ENCODE measurements around the gene EML1. TPM values are rescaled to one million over a fixed set of nuclear protein-coding genes. Genes with fewer than 3 reads are reported as not detected.

Gene EML1
- total RNA-seq, 1 donor from 2014 or later = 57.2 TPM

DNA sequence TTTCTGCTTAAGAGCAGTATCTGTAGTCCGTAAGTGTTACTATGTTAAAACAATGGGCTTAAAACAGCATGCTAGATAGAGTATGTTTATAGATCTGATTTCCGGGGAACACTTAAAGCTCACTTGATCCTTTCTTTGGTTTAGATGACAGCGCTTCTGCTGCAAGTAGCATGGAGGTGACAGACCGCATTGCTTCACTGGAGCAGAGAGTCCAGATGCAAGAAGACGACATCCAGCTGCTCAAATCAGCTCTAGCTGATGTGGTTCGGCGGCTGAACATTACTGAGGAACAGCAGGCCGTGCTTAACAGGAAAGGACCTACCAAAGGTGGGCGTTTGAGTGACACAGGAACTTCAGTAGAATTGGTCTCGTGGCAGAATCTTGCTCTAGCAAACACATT is 57.5 kb downstream of the EML1 start:
- peaks cover 5% of the 10 kb centered on the region for H3K4me1 Mint-ChIP-seq
- H3K9me3 Mint-ChIP-seq = peaks cover 12% of the 10 kb centered on the region
- no peak overlapping the region for H3K4me3 Mint-ChIP-seq
- Histone ChIP-seq H3K4me2 (no peak overlapping the region), H3K9ac (no peak overlapping the region), H3K9me3 (ENCODE audit: low read depth) (peaks cover 17% of the 10 kb centered on the region), H4K20me1 (ENCODE audit: low read depth) (peaks cover 19% of the 10 kb centered on the region), H3K4me3 (no peak overlapping the region), H3K4me1 (peaks cover 5% of the 10 kb centered on the region), H3F3A (ENCODE audit: low read depth) (no peaks in the 10 kb centered on the region), H3K36me3 (peaks cover 4% of the 10 kb centered on the region), H3K27me3 (no peaks in the 10 kb centered on the region), H3K27ac (no peak overlapping the region), H3K79me2 (ENCODE audit: low read depth) (peaks cover 50% of the 10 kb centered on the region), H2AFZ (replicated peaks) (no peak overlapping the region)
- TF ChIP-seq EZH2 (IDR thresholded peaks at IDR 0.05) (no peak), EZH2phosphoT487 (IDR thresholded peaks at IDR 0.05) (no peak)
- TF ChIP-seq, protein P1, sequence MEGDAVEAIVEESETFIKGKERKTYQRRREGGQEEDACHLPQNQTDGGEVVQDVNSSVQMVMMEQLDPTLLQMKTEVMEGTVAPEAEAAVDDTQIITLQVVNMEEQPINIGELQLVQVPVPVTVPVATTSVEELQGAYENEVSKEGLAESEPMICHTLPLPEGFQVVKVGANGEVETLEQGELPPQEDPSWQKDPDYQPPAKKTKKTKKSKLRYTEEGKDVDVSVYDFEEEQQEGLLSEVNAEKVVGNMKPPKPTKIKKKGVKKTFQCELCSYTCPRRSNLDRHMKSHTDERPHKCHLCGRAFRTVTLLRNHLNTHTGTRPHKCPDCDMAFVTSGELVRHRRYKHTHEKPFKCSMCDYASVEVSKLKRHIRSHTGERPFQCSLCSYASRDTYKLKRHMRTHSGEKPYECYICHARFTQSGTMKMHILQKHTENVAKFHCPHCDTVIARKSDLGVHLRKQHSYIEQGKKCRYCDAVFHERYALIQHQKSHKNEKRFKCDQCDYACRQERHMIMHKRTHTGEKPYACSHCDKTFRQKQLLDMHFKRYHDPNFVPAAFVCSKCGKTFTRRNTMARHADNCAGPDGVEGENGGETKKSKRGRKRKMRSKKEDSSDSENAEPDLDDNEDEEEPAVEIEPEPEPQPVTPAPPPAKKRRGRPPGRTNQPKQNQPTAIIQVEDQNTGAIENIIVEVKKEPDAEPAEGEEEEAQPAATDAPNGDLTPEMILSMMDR (IDR thresholded peaks at IDR 0.05) = no peak
- no peak for DNase-seq (ENCODE audit: low spot score)
- H3K36me3 Mint-ChIP-seq = peaks cover 11% of the 10 kb centered on the region
- no peak overlapping the region for H3K27ac Mint-ChIP-seq
- no peaks in the 10 kb centered on the region for H3K27me3 Mint-ChIP-seq (ENCODE audit: insufficient read depth, low read depth)

DNA sequence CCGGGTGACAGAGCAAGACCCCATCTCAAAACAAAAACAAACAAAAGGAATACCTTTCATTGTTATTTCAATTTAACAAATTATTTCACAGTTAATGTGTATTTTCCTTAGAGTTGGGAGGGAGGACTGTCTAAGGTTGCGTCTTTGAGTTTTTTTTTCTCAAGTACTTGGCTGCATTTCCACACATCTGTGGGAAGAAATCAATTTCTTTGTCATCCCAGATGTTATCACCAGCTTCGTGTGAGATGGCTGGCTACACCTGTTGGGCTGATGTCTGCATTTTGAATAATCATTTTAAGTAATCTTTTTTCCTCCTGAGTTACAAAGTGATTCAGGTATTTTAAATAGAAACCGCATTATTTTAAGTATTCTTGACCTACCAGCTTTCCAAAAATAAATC is 59.4 kb downstream of the EML1 start:
- TF ChIP-seq, protein P1 (IDR thresholded peaks at IDR 0.05) = no peak
- TF ChIP-seq EZH2phosphoT487 (IDR thresholded peaks at IDR 0.05) (no peak), EZH2 (IDR thresholded peaks at IDR 0.05) (no peak)
- Histone ChIP-seq H3F3A (ENCODE audit: low read depth) (no peaks in the 10 kb centered on the region), H3K36me3 (peaks cover 3% of the 10 kb centered on the region), H3K27me3 (no peaks in the 10 kb centered on the region), H3K4me2 (no peak overlapping the region), H3K27ac (no peak overlapping the region), H3K4me1 (peaks cover 5% of the 10 kb centered on the region), H3K9me3 (ENCODE audit: low read depth) (peaks cover 3% of the 10 kb centered on the region), H2AFZ (replicated peaks) (no peak overlapping the region), H3K9ac (no peak overlapping the region), H3K79me2 (ENCODE audit: low read depth) (peaks cover 42% of the 10 kb centered on the region), H3K4me3 (no peak overlapping the region), H4K20me1 (ENCODE audit: low read depth) (peaks cover 19% of the 10 kb centered on the region)
- Mint-ChIP-seq H3K27me3 (ENCODE audit: insufficient read depth, low read depth) (no peaks in the 10 kb centered on the region), H3K4me1 (peaks cover 5% of the 10 kb centered on the region), H3K27ac (no peak overlapping the region), H3K9me3 (peaks cover 5% of the 10 kb centered on the region), H3K4me3 (no peak overlapping the region), H3K36me3 (peaks cover 14% of the 10 kb centered on the region)
- DNase-seq (ENCODE audit: low spot score) = no peak

DNA sequence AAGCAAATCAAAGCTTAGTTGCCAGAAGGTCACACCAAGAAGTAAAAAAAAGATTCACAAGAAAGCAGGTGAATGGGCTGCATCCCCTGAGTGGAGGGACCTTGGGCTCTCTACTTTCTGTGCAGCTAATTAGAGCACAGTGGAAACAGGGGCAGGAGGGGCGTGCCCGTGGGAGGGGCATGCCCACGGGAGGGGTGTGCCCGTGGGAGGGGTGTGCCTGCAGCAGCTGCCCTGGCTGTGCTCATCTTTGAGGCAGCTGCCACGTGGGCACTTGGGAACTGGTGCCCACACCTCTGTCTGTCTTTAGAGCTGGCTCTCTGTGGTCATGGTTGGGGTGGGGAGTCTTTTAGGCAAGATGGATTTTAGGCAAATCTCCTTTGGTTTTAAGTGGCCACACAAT is 60.0 kb downstream of the EML1 start:
- H4K20me1 ChIP-seq (ENCODE audit: low read depth) = peaks cover 19% of the 10 kb centered on the region
- TF ChIP-seq, protein P1 (IDR thresholded peaks at IDR 0.05) = no peak
- TF ChIP-seq EZH2phosphoT487 (IDR thresholded peaks at IDR 0.05) (no peak), EZH2 (IDR thresholded peaks at IDR 0.05) (no peak)
- no peaks in the 10 kb centered on the region for H3F3A ChIP-seq (ENCODE audit: low read depth)
- no peaks in the 10 kb centered on the region for H3K9me3 ChIP-seq (ENCODE audit: low read depth)
- H3K79me2 ChIP-seq (ENCODE audit: low read depth) = peaks cover 35% of the 10 kb centered on the region
- Mint-ChIP-seq H3K4me1 (peaks cover 5% of the 10 kb centered on the region), H3K27me3 (ENCODE audit: insufficient read depth, low read depth) (no peaks in the 10 kb centered on the region), H3K27ac (no peak overlapping the region), H3K4me3 (no peak overlapping the region), H3K36me3 (peaks cover 15% of the 10 kb centered on the region), H3K9me3 (no peaks in the 10 kb centered on the region)
- H3K27me3 ChIP-seq = no peaks in the 10 kb centered on the region
- no peak overlapping the region for H3K9ac ChIP-seq
- H2AFZ ChIP-seq (replicated peaks) = no peak overlapping the region
- H3K27ac ChIP-seq = no peak overlapping the region
- no peak overlapping the region for H3K4me3 ChIP-seq
- H3K4me1 ChIP-seq = peaks cover 5% of the 10 kb centered on the region
- H3K4me2 ChIP-seq = no peak overlapping the region
- H3K36me3 ChIP-seq = no peaks in the 10 kb centered on the region
- DNase-seq (ENCODE audit: low spot score) = no peak

All from neural progenitor cell (in vitro differentiated cells).